Aorta (tissue), 5 donors: ENCODE measurements around the gene FLVCR2. TPM values are rescaled to one million over a fixed set of nuclear protein-coding genes. Genes with fewer than 3 reads are reported as not detected.

Experiments
- ATAC-seq: fragments of 200-7000 bp; cut with Tn5 transposase; one replicate; pipeline ENCODE4 v1.9.1; 2022; ENCODE audit warnings: moderate library complexity; ENCODE audit not compliant: low FRiP score
- DNase-seq, 2 donors: peaks; one replicate each; pipeline ENCODE4 v3.0.0-alpha.2; 2020
- H3K27ac ChIP-seq, 2 donors: one replicate each; pipeline ENCODE4 v1.5.1; 2013; ENCODE audit warnings: low read length in 2 of 2, mild to moderate bottlenecking in 2 of 2, moderate library complexity in 2 of 2, control low read depth in 1 of 2, inconsistent platforms in 1 of 2, low read depth in 1 of 2
- H3K27me3 ChIP-seq, 2 donors: one replicate each; pipeline ENCODE4 v1.6.1; 2013; ENCODE audit warnings: control low read depth in 1 of 2, low read length in 1 of 2, mild to moderate bottlenecking in 1 of 2, moderate library complexity in 1 of 2; ENCODE audit not compliant: insufficient read depth in 2 of 2, control insufficient read depth in 1 of 2
- H3K36me3 ChIP-seq, 2 donors: one replicate each; pipeline ENCODE4 v1.6.1; 2013; ENCODE audit warnings: control low read depth in 1 of 2, low read length in 1 of 2, mild to moderate bottlenecking in 1 of 2; ENCODE audit not compliant: insufficient read depth in 2 of 2, control insufficient read depth in 1 of 2
- H3K4me1 ChIP-seq, 2 donors: one replicate each; pipeline ENCODE4 v1.6.1; 2013; ENCODE audit warnings: low read length in 2 of 2, control low read depth in 1 of 2, mild to moderate bottlenecking in 1 of 2, moderate library complexity in 1 of 2; ENCODE audit not compliant: insufficient read depth in 2 of 2, control insufficient read depth in 1 of 2
- H3K4me3 ChIP-seq, 2 donors: one replicate each; pipeline ENCODE4 v1.5.1; 2013; ENCODE audit warnings: low read length in 2 of 2, control low read depth in 1 of 2, mild to moderate bottlenecking in 1 of 2
- H3K9me3 ChIP-seq: one replicate; pipeline ENCODE4 v1.6.1; 2013; ENCODE audit warnings: mild to moderate bottlenecking, low read length; ENCODE audit not compliant: control insufficient read depth
- WGBS, 2 donors: extraction: QIAGEN DNeasy Blood & Tissue Kit; methylation state at CpG; one replicate each; pipeline ENCODE4 v1.1.7; 2013; 5-methylcytosine and 5-hydroxymethylcytosine counted together
- intact Hi-C, 2 donors: fragments of 100-400 bp; cut with DNase I; formaldehyde crosslinking; loops; one replicate each; pipeline versions ENCODE4 v1.14.2 to v1.15.0; 2022
- polyA plus RNA-seq, 2 donors: library from polyadenylated mRNA; stranded (reverse); fragments of 200-250 nt; gene quantifications; one replicate each; pipeline ENCODE4 v1.2.3, GENCODE V29; 2013
- total RNA-seq, 2 donors: library from RNA; stranded (reverse); fragmentation: NEBNext Ultra II Directional; extraction: Animal tissue kit (Norgen Biotek cat#: 25700); gene quantifications; one replicate each; pipeline ENCODE4 v1.2.1, GENCODE V29; 2021
- donor health status: healthy with polysubstance abuse.
- donor health status: Bipolar disorder and iron deficiency.
- donor health status: DM: no; HTN: no; CAD: no.
- donor health status: DM: no; HTN: no; CAD: no.
- donor health status: DM: yes; HTN: yes; CAD: no.

FLVCR2 gene
- total and polyA plus RNA-seq, 4 donors, result 0.38 to 15.4 (median 11.1) TPM

DNA sequence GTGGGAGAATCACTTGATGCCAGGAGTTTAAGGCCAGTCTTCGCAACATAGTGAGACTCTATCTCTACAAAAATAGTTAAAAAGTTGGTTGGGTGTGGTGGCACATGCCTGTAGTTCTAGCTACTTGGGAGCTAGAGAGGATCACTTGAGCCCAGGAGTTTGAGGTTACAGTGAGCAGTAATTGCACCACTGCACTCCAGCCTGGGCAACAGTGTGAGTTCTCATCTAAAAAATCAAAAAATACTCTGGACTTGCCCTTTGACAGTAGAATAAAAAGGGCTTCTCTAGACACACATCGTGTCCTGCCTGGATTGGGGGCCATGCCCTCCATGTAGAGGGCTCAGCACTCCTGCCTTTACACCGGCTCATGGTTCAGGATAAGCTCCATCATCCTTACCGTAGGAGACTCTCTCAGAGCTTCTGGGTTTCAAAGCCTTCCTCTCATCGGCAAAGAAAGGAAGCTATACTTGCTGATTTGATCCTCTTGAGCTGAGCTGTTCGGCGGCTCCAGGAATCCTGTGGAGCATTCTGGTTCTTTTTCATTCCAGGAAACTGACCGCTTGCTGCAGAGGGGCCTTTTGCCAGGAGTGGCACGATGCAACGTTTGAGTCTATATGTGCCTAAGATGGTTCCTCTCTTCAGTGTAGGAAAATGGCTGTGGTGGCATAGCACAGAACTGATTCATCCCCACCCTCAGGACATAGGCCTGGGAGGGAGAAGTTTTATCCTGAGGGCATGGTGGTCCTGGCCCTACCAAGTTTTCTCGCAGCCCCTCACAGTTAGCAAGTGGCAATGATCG is 29.6 kb downstream of the FLVCR2 start:
- peaks cover 0 to 2% of the 10 kb centered on the region in 2 donors for H3K4me1 ChIP-seq
- H3K9me3 ChIP-seq, result no peaks in the 10 kb centered on the region
- DNase-seq (no peak), ATAC-seq (no peak)
- H3K36me3 ChIP-seq, result no peaks in the 10 kb centered on the region
- intact Hi-C loops, result no loop called here
- WGBS, 2 donors, result 91 to 93% methylated on average over 12 of the region's 12 CpGs
- no peaks in the 10 kb centered on the region for H3K27me3 ChIP-seq
- H3K4me3 ChIP-seq, result no peak overlapping the region
- no peak overlapping the region for H3K27ac ChIP-seq

DNA sequence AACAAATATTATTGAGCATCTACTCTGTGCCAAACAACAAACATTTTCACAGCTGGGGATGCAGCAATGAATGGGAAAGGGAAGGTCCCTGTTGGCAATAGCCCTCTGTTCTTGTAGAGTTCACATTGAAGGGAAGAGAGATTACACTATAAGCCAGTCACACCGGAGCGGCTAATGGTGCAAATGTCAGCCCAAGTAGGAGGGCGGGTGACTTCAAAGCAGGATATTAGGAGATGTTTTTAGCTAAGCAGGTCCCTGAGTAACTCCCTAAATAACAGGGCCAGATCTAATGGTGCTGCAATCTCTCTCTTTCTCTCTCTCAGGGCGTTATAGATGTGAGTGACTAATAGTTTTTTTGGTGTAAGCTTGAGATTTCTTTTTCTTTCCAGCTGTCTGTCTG is 30.7 kb downstream of the FLVCR2 start:
- Histone ChIP-seq H3K27ac (no peak overlapping the region), H3K36me3 (no peaks in the 10 kb centered on the region), H3K27me3 (no peaks in the 10 kb centered on the region), H3K9me3 (no peaks in the 10 kb centered on the region), H3K4me1 (peaks cover 0 to 2% of the 10 kb centered on the region in 2 donors), H3K4me3 (no peak overlapping the region)
- DNase-seq, result no peak
- ATAC-seq, result no peak
- 89 to 90% methylated on average over 4 of the region's 4 CpGs for WGBS, 2 donors
- intact Hi-C loops, result no loop called here

DNA sequence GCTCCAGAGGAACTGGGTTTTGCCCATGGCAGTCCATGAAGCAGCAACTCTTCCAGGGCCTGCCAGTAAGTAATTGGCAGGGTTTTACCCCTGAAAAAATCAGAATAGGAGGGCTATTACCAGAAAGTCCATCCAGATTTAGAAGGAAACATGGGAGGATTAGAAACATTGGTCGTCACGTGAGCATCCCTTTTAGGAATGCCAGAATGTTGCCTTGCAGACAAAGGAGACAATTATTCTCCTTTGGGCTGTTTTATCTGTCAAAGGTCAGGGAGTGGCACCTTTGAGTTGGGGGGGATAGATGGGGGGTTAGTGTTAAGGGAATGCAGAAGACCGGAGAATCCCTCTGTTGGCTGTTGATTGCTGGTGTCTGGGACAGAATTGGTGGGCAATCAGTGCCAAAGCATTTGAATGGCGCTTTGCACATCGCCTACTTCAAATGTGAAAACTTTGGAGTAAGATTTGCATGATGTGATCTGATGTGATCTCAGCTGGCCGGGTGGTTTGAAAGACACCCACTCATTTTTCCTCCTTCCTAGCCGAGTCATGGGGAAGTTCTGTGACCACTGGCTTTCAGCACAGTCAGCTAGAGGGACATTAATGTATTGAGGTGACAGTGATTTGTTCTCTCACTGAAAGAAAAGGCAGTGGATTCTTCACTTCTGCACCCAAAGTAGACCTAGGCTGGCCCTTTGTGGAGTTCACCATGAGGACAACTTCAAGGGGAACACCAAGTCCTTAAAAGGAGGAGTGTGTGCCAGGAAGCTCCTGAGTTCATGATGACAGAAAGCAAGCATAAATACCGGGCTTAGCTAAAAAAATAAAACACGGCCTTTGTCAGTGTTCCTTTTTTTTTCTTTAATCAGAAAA is 31.4 kb downstream of the FLVCR2 start:
- H3K9me3 ChIP-seq, result no peaks in the 10 kb centered on the region
- ATAC-seq (no peak), DNase-seq (no peak)
- no peaks in the 10 kb centered on the region for H3K36me3 ChIP-seq
- intact Hi-C loops, result no loop called here
- H3K4me1 ChIP-seq, result peaks cover 0 to 2% of the 10 kb centered on the region in 2 donors
- H3K27ac ChIP-seq, result no peak overlapping the region
- H3K4me3 ChIP-seq, result no peak overlapping the region
- H3K27me3 ChIP-seq, result no peaks in the 10 kb centered on the region
- 53 to 54% methylated on average over 9 of the region's 9 CpGs for WGBS, 2 donors

DNA sequence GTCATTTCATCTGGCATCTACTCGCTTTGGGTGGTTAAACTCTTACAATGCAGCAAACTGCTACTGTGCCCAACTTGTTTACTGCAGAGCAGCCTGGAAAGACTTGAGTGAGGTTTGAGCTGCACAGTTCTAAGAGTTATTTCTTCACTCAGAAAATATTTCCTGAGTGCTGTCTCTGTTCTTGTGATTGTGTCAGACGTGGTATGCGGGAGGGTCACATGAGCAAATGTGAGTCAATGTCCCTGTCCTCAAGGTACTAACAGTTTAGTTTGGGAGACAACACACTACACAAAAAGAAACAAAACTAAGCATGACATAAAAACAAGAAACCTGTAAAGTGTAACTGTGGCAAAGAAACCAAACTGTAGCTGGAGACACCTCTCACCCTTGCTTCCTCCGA is 32.4 kb downstream of the FLVCR2 start:
- DNase-seq, result no peak
- Histone ChIP-seq H3K4me3 (no peak overlapping the region), H3K36me3 (no peaks in the 10 kb centered on the region), H3K27ac (no peak overlapping the region), H3K27me3 (no peaks in the 10 kb centered on the region), H3K9me3 (no peaks in the 10 kb centered on the region), H3K4me1 (peaks cover 0 to 2% of the 10 kb centered on the region in 2 donors)
- ATAC-seq, result no peak
- intact Hi-C loops, result no loop called here
- 70% methylated on average over 4 of the region's 4 CpGs for WGBS, 2 donors

DNA sequence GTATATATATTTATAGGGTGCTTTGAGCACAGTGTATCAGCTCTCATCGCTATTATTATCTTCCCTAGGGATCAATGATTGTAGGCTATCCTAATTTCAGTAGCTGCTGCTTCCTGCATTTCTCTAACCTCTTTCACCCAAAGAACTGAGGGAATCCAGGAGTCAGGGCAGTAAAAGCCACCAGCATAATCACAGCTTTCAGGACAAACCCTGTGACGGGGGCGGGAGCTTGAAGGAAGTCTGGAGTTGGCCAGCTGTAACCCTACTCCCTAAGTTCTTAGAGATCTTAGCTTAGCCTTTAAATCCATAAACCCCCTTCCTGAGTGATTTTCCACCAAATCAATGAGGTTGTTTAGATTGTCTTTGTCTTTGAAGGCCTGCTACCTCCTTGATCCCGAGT is 33.7 kb downstream of the FLVCR2 start:
- WGBS, 2 donors, result 83 to 86% methylated on average over 4 of the region's 4 CpGs
- DNase-seq (no peak), ATAC-seq (no peak)
- no peaks in the 10 kb centered on the region for H3K9me3 ChIP-seq
- H3K36me3 ChIP-seq, result no peaks in the 10 kb centered on the region
- no peak overlapping the region for H3K4me3 ChIP-seq
- peaks cover 0 to 2% of the 10 kb centered on the region in 2 donors for H3K4me1 ChIP-seq
- H3K27me3 ChIP-seq, result no peaks in the 10 kb centered on the region
- H3K27ac ChIP-seq, result no peak overlapping the region
- intact Hi-C loops, result no loop called here

DNA sequence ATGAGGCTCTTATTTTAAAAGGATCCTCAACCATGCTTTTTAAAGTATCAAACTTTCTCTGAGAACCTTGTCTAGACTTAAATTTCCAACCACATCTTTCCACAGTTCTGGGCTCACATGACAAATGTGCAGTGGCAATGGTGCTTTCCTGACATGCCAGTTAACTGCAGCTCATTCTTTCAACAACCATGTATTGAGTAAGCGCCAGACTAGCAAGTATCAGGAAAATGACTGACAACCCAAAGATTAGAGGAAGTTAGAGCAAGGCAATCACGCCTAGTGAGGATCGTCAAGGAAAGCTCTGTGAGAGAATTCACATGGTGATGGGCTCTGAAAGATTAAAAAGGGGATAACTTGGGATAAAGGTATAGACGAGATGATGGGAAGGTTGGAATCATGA is 35.8 kb downstream of the FLVCR2 start:
- no peak for ATAC-seq
- no peak overlapping the region for H3K27ac ChIP-seq
- no peaks in the 10 kb centered on the region for H3K27me3 ChIP-seq
- no peaks in the 10 kb centered on the region for H3K9me3 ChIP-seq
- H3K4me1 ChIP-seq, result peaks cover 0 to 2% of the 10 kb centered on the region in 2 donors
- no peaks in the 10 kb centered on the region for H3K36me3 ChIP-seq
- intact Hi-C loops, result no loop called here
- 46 to 58% methylated on average over 4 of the region's 4 CpGs for WGBS, 2 donors
- H3K4me3 ChIP-seq, result no peak overlapping the region
- no peak for DNase-seq

DNA sequence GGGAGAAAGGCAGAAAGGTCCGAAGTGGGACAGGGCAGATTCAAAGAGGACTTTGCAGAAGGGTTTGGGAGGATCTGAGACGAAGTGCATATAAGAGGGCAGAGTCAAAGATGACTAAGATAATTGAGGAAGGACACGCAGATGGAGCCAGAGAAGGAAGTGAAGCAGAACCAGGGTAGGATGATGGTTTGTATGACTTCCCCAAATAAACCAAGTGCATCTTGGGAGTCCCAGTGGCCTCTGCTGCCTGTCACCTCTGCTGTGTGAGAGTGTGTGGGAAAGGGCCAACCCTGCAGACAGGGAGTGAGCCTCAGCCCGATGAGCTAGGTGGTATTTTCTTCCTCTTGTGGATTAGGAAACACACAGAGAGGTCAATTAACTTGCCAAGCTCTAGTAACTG is 36.8 kb downstream of the FLVCR2 start:
- Histone ChIP-seq H3K4me1 (no peaks in the 10 kb centered on the region), H3K4me3 (no peak overlapping the region), H3K36me3 (no peaks in the 10 kb centered on the region), H3K27me3 (no peaks in the 10 kb centered on the region), H3K9me3 (no peaks in the 10 kb centered on the region), H3K27ac (no peak overlapping the region)
- ATAC-seq (no peak), DNase-seq (peak in 1 of 2 donors; percentile 62)
- WGBS, 2 donors, result 77 to 79% methylated on average over 4 of the region's 4 CpGs
- intact Hi-C loops, result no loop called here

DNA sequence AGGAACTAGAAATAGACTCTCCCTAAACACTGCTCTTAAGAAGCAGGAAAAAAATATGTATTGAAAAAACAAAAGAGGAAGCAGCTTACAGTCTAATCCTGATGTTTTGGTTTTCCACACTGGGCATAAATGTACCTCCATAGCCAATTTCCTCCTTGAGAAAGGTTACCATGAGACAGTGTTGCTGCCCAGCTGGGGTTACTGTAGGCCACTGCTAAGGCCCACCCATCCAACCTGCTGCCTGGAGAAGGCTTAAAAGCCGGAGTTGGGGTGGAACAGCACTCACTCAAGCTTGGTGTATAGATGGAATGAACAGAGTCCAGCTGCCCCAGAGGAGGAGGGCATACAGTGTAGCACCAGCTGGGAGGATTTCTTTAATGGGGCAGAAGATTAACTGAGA is 41.1 kb downstream of the FLVCR2 start:
- H3K4me1 ChIP-seq, result no peaks in the 10 kb centered on the region
- DNase-seq, result no peak
- 92 to 96% methylated on average over 1 of the region's 1 CpG for WGBS, 2 donors
- no peaks in the 10 kb centered on the region for H3K27me3 ChIP-seq
- no peak for ATAC-seq
- no peaks in the 10 kb centered on the region for H3K36me3 ChIP-seq
- intact Hi-C loops, result no loop called here
- H3K27ac ChIP-seq, result no peak overlapping the region
- no peaks in the 10 kb centered on the region for H3K9me3 ChIP-seq
- H3K4me3 ChIP-seq, result no peak overlapping the region
